Activated T-cell treated with anti-CD3 and anti-CD28 coated beads, Interleukin-2, amount 50 U/mL, for 4 hours (primary cell): ENCODE measurements around the gene ZNF491. TPM values are rescaled to one million over a fixed set of nuclear protein-coding genes. Genes with fewer than 3 reads are reported as not detected.
"Not testable (repeated sequence)": the region's sequence is repeated elsewhere in the genome, so short reads cannot be mapped to it uniquely, and the experiment has no call there.

Experiments
- ATAC-seq, 2 donors: fragments of 200-7000 bp; cut with Tn5 transposase; one replicate each; pipeline ENCODE4 v1.10.0; 2021
- DNase-seq: peaks from one replicate; pipeline ENCODE4 v3.0.0-alpha.2; 2020
- H3K27me3 Mint-ChIP-seq: one replicate; pipeline ENCODE4 v1.8.0; 2021; ENCODE audit warnings: low read depth, mixed read lengths
- H3K36me3 Mint-ChIP-seq: one replicate; pipeline ENCODE4 v1.8.0; 2022; ENCODE audit warnings: mixed read lengths; ENCODE audit not compliant: insufficient read depth
- H3K4me1 Mint-ChIP-seq: one replicate; pipeline ENCODE4 v1.8.0; 2021; ENCODE audit warnings: low read depth, mixed read lengths
- H3K4me3 Mint-ChIP-seq: one replicate; pipeline ENCODE4 v1.8.0; 2021; ENCODE audit warnings: mild to moderate bottlenecking, moderate library complexity, mixed read lengths
- H3K9me3 Mint-ChIP-seq: one replicate; pipeline ENCODE4 v1.8.0; 2021; ENCODE audit warnings: mixed read lengths
- total RNA-seq, 3 donors: library from RNA; stranded (reverse); gene quantifications; one replicate each; pipeline ENCODE4 v1.2.1, GENCODE V29; 2021

ZNF491 gene
- under 1 TPM; 0.13 to 0.33 (median 0.16) TPM for total RNA-seq

DNA sequence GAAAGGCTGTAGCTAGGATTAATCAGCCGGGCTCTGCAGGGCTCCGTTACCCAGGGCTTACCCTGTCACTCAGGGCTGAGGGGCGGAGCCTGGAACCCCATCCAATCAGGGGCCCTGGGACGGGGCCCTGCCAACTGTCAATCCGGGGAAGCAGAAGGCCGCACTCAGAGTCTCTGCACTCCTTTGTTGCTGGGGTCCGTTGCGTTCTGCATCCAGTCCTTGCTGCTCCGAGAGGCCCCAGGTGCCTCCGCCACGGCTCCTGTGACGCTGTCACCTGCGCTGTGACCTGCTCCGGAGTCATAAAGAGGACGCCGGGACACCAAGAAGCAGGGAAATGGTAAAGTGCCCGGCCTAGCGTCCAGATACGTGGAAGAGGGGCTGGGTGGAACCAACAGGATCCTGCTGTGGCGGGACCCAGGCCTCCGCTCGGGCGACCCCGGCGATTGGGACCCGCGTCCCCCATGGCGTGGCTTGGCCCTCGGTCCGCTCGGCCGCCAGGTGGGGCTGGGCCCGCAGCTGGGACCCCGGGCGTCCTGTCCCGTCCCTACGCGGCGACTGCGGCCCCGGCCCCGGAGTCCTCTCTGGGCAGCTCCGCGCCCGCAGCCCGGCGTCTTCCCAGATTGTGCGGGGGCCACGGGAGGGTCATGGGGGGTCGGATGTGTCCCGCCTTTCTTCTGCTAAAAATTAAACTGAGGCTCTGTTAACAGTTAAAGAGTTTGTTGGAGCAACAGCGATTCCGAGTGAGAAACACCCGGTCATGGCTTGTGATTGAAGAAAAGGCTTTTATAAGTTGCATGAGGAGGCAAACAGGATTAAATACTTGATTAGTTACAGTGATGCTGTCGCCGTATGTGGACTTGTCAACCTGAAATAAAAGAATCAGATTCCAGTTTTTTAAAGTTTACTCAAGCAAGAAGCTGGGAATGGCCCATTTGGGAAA lies at the start of gene ZNF491:
Gene ZNF491, plus strand, starts transcription at position 133 of the 940 bp plus-strand sequence. CDS start 7,431 bp downstream, outside the sequence.
- DNase-seq (peak; percentile 77), ATAC-seq (peak; percentile 99 to 100)
- Mint-ChIP-seq H3K4me1 (peaks cover 13% of the 10 kb centered on the region), H3K9me3 (peaks cover 8% of the 10 kb centered on the region), H3K4me3 (peak within 1 kb of the TSS; percentile 88), H3K27me3 (no peaks in the 10 kb centered on the region), H3K36me3 (no peaks in the 10 kb centered on the region)

DNA sequence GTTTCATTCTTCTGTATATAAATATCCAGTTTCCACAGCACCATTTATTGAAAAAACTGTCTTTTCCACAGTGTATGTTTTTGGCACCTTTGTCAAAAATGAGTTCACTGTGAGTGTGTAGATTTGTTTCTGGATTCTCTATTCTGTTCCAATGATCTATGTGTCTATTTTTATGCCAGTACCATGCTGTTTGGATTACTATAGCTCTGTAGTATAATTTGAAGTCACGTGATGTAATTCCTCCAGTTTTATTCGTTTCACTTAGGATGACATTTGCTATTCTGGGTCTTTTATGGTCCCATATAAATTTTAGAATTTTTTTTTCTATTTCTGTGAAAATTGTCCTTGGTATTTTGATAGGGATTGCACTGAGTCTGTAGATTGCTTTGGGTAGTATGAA lies 48.6 kb upstream of the ZNF491 start:
- peaks cover 42% of the 10 kb centered on the region for H3K9me3 Mint-ChIP-seq
- peaks cover 22% of the 10 kb centered on the region for H3K27me3 Mint-ChIP-seq
- peaks cover 3% of the 10 kb centered on the region for H3K36me3 Mint-ChIP-seq
- H3K4me1 Mint-ChIP-seq, result no peaks in the 10 kb centered on the region
- ATAC-seq, result no peak
- no peak overlapping the region for H3K4me3 Mint-ChIP-seq
- no peak for DNase-seq

DNA sequence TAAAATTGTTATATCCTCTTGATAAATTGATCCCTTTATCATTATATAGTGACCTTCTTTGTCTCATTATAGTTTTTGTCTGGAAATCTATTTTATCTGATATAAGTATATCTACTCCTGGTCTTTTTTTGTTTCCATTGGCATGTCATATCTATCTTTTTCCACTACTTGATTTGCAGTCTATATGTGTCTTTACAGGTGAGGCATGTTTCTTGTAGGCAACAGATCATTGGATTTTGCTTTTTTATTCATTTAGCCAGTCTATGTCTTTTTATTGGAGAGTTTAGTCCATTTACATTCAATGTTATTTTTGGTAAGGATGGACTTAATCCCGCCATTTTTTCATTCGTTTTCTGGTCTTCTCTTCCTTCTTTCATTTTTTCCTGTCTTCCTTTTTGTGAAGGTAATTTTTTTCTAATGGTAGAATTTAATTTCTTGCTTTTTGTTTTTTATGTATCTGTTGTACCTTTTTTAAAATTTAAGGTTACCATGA lies 46.0 kb upstream of the ZNF491 start:
- Mint-ChIP-seq H3K4me3 (no peak overlapping the region), H3K36me3 (peaks cover 2% of the 10 kb centered on the region), H3K9me3 (peaks cover 52% of the 10 kb centered on the region), H3K4me1 (no peaks in the 10 kb centered on the region), H3K27me3 (peaks cover 27% of the 10 kb centered on the region)
- no peak for ATAC-seq
- DNase-seq, result no peak

DNA sequence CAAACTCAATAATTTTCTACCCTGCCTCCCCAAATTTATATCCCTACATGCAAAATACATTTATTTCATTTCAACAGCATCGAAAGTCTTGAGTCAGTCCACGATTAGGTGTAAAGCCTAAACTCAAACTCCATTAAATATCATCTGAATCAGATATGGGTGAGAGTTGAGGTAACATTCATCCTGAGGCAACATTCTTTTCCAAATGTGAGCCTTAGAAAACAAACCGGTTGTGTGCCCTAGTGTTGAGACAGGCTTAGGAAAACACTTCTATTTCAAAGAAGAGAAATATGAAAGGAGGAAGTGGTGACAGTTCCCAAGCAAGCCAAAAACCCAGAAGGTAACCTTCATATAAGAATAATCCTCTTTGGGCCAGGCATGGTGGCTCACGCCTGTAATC lies 43.7 kb upstream of the ZNF491 start:
- peaks cover 2% of the 10 kb centered on the region for H3K36me3 Mint-ChIP-seq
- H3K27me3 Mint-ChIP-seq, result peaks cover 27% of the 10 kb centered on the region
- ATAC-seq, result no peak
- no peaks in the 10 kb centered on the region for H3K4me1 Mint-ChIP-seq
- H3K9me3 Mint-ChIP-seq, result peaks cover 44% of the 10 kb centered on the region
- H3K4me3 Mint-ChIP-seq, result no peak overlapping the region
- DNase-seq, result no peak

DNA sequence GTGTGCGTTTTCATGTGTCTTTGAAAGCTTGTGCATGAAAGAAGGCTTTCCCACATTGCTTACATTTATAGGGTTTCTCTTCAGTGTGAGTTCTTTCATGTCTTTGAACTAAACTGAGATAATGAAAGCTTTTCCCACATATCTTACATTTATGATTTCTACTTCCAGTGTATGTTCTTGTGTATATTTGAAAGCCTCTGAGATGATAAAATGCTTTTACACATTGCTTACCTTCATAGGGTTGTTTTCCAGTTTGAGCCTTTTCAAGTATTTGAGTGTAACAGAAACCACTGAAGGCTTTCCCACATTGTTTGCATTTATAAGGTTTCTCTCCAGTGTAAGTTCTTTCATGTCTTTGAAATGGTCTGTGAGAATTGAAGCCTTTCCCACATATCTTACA lies 41.4 kb upstream of the ZNF491 start:
- Mint-ChIP-seq H3K4me3 (no peak overlapping the region), H3K36me3 (peaks cover 2% of the 10 kb centered on the region), H3K9me3 (peaks cover 32% of the 10 kb centered on the region), H3K27me3 (peaks cover 34% of the 10 kb centered on the region), H3K4me1 (no peaks in the 10 kb centered on the region)
- DNase-seq (no peak), ATAC-seq (no peak)

DNA sequence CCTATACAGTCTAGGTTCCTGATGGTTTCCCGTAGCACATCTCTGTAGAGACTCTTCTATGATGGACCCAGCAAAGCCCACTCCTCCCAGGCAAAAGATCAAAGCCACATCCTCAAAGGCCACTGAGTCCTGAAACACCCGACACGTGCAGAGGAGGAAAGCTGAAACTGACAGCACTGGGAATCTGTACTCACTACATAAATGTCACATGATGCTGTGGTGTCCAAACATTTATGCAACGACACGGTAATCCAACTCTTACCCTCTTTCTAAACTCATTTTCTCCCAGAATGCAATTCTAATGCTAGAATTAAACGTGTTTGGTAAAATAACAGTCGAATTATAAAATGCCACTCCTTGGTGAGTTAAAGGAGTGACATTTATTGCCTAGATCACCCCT lies 38.5 kb upstream of the ZNF491 start:
- Mint-ChIP-seq H3K36me3 (no peaks in the 10 kb centered on the region), H3K27me3 (peaks cover 17% of the 10 kb centered on the region), H3K4me1 (no peaks in the 10 kb centered on the region), H3K9me3 (peaks cover 27% of the 10 kb centered on the region), H3K4me3 (no peak overlapping the region)
- ATAC-seq (no peak), DNase-seq (no peak)

DNA sequence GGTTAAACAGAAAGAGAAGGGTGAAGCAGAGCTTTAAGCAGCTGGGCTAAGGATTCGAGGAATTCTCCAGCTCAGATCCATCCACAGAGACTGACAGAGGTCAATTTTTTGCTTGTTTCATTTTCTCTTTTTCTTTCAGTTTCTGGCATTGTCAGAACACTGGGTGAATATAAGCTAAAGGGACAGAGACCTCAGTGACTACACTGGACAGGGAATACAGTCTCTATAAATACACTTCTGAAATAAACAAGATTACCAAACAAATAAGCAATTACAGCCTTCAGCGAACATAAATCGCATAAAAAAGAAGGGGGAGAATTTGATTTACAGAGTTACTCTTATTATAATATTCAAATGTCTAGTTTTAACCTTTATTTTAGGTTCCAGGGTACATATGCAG lies 35.2 kb upstream of the ZNF491 start:
- no peak overlapping the region for H3K4me3 Mint-ChIP-seq
- peaks cover 11% of the 10 kb centered on the region for H3K4me1 Mint-ChIP-seq
- no peaks in the 10 kb centered on the region for H3K36me3 Mint-ChIP-seq
- no peak for ATAC-seq
- peaks cover 12% of the 10 kb centered on the region for H3K9me3 Mint-ChIP-seq
- no peak for DNase-seq
- peaks cover 12% of the 10 kb centered on the region for H3K27me3 Mint-ChIP-seq

DNA sequence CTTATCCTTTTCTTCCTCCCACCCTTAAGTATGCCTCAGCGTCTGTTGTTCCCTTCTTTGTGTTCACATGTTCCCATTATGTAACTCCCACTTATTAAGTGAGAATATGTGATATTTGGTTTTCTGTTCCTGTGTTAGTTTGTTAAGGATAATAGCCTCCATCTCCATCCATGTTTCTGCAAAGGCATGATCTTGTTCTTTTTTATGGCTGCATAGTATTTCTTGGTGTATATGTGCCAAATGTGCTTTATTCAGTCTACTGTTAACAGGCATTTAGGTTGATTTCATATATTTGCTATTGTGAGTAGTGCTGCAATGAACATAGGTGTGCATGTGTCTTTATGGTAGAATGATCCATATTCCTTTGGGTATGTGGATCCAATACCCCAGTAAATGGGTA lies 34.7 kb upstream of the ZNF491 start:
- H3K27me3 Mint-ChIP-seq, result peaks cover 12% of the 10 kb centered on the region
- no peaks in the 10 kb centered on the region for H3K36me3 Mint-ChIP-seq
- H3K4me3 Mint-ChIP-seq, result no peak overlapping the region
- peaks cover 12% of the 10 kb centered on the region for H3K9me3 Mint-ChIP-seq
- DNase-seq, result no peak
- H3K4me1 Mint-ChIP-seq, result peaks cover 16% of the 10 kb centered on the region
- ATAC-seq, result no peak

DNA sequence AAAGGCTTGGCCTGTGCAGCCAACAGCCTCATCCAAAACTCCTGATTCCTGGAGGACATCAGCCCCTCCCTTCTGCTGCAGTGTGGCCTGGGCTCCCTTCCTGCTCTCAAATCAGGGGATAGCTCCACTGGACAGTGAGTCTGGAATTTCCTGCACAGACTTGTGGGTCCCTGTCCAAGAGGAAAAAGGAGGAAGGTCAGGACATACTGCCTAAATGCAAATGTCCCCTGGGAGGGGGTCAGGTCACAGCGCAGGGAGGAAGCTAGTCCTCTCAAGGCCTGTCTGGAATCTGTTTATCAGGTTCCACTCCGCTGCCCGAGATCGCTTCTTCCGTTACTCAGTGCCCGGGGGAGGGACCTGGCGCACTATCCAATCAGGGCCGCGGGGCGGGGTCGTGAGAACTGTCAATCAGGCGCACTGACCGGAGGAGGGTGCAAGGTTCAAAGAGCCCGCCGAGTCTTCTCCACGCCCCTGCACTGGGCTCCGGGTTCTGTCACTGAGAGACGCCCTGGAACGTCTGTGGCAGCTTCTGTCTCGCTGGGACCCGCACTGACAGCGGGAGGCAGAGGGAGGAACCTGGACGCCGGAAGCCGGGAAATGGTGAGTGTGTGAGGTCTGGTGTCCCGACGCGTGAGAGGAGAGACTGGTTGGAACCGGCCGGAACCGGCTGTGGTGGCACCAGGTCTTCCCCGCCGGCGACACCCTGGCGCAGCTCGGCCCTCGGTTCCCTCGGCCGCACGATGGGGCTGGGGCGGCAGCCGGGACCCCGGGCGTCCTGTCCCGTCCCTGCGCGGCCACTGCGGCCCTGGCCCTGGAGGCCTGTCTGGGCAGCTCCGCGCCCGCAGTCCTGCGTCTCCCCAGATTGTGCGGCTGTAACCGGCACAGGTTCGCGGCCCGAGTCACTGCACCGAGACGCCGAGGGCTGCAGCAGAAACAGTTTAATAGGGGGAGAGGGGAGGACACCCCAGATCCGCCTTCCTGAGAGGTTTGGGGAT lies 31.4 kb upstream of the ZNF491 start, which contains the start of gene ZNF441:
Gene ZNF441, plus strand, starts transcription at position 404 of the 995 bp plus-strand sequence. Its CDS starts 194 bp downstream, at position 598.
- peak within 1 kb of the TSS; percentile 98 for H3K4me3 Mint-ChIP-seq
- H3K36me3 Mint-ChIP-seq, result peaks cover 20% of the 10 kb centered on the region
- H3K9me3 Mint-ChIP-seq, result peaks cover 28% of the 10 kb centered on the region
- peak; percentile 97 to 98 for ATAC-seq
- peaks cover 3% of the 10 kb centered on the region for H3K27me3 Mint-ChIP-seq
- peak; percentile 87 for DNase-seq
- peaks cover 19% of the 10 kb centered on the region for H3K4me1 Mint-ChIP-seq

DNA sequence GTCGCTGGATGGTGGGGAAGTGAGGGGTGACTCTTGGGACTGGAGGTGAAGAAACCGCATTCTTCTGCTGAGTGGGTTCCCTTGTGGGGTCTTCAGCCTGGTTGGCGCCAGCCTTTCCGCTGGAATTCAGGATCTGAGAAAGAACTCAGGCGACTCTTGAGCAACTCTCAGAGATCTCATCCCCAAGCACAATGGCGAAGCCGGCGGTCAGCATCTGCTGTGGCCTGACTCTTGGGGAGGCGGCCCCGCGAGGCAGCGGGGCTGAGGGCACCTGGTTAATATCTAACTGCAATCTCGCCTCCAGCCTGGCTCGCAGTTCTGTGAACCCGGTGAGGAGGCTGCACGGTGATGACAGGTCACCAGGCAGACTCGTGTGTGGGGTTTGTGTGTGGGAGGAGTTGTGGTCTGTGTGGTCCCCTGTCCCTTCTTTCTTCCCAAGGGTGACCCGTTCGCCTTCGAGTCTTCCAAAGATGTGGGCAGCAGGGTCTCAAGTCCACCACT lies 30.6 kb upstream of the ZNF491 start:
- Mint-ChIP-seq H3K4me1 (peaks cover 23% of the 10 kb centered on the region), H3K4me3 (peak overlapping the region; percentile 98), H3K36me3 (peaks cover 25% of the 10 kb centered on the region), H3K9me3 (peaks cover 33% of the 10 kb centered on the region), H3K27me3 (no peaks in the 10 kb centered on the region)
- DNase-seq, result no peak
- no peak for ATAC-seq

DNA sequence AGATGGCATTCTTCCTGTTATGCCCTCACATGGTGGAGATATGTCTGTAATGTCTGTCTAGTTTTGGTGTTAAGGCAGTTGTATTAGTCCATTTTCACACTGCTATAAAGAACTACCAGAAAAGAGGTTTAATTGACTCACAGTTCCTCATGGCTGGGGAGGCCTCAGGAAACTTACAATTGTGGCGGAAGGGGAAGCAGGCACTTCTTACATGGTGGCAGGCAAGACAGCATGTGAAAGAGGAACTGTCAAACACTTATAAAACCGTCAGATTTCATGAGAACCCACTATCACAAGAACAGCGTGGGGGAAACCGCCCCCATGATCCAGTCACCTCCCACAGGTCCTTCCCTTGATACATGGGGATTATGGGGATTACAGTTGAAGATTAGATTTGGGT lies 28.3 kb upstream of the ZNF491 start:
- H3K9me3 Mint-ChIP-seq, result peaks cover 39% of the 10 kb centered on the region
- H3K27me3 Mint-ChIP-seq, result no peaks in the 10 kb centered on the region
- H3K4me3 Mint-ChIP-seq, result no peak overlapping the region
- ATAC-seq (no peak), DNase-seq (no peak)
- peaks cover 23% of the 10 kb centered on the region for H3K4me1 Mint-ChIP-seq
- H3K36me3 Mint-ChIP-seq, result peaks cover 39% of the 10 kb centered on the region

DNA sequence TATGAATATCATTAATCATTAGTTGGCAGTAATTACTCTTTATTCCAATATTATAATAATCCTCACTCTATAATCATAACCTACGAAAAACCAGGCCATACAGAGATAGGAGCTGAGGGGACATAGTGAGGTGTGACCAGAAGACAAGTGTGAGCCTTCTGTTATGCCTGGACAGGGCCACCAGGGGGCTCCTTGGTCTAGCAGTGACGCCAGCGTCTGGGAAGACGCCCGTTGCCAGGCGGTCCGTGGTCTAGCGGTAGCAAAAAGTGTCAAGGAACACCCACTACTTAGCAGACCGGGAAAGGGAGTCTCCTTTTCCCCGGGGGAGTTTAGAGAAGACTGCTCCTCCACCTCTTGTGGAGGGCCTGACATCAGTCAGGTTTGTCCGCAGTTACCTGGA lies 26.8 kb upstream of the ZNF491 start:
- ATAC-seq, H3K4me3 Mint-ChIP-seq, H3K27me3 Mint-ChIP-seq, DNase-seq: not testable (repeated sequence)
- Mint-ChIP-seq H3K4me1 (peaks cover 21% of the 10 kb centered on the region), H3K36me3 (peaks cover 47% of the 10 kb centered on the region), H3K9me3 (peaks cover 45% of the 10 kb centered on the region)

DNA sequence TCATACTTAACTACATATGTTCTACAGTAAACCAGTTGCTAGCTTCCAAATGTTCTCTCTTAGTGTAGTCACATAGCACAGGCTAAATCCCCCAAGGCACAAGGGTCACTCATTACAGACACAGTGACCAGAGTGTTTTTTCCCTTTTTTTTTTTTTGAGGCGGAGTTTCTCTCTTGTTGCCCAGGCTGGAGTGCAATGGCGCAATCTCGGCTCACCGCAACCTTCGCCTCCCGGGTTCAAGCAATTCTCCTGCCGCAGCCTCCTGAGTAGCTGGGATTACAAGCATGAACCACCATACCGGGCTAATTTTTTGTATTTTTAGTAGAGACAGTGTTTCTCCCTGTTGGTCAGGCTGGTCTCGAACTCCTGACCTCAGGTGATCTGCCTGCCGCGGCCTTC lies 21.7 kb upstream of the ZNF491 start:
- H3K36me3 Mint-ChIP-seq, result peaks cover 67% of the 10 kb centered on the region
- H3K9me3 Mint-ChIP-seq, result peaks cover 54% of the 10 kb centered on the region
- not testable (repeated sequence) for ATAC-seq, DNase-seq, H3K27me3 Mint-ChIP-seq, H3K4me3 Mint-ChIP-seq, H3K4me1 Mint-ChIP-seq
